Fibroblast of villous mesenchyme (primary cell): ENCODE results near the gene ITIH5. TPM values are rescaled to one million over a fixed set of nuclear protein-coding genes. Genes with fewer than 3 reads are reported as not detected.

Source experiments
- DNase-seq: peaks from one replicate; pipeline ENCODE4 v3.0.0-alpha.2; 2010; ENCODE audit warnings: low read depth
- H3K4me3 ChIP-seq: 2 replicates; pipeline ENCODE4 v1.5.1; 2011; ENCODE audit warnings: low read depth, mild to moderate bottlenecking, low read length
- total RNA-seq: library from RNA; depleted of rRNA; stranded (reverse); fragments of >200 nt; gene quantifications from 2 replicates; pipeline ENCODE4 v1.2.3, GENCODE V29; 2012
- TF ChIP-seq, protein P1 (sequence below): IDR thresholded peaks from 2 replicates; pipeline ENCODE4 v1.5.1; 2012; ENCODE audit warnings: low read depth, mild to moderate bottlenecking, low read length; ENCODE audit not compliant: insufficient read depth

Gene ITIH5
- total RNA-seq, 1 donor, result 0.43 TPM

DNA sequence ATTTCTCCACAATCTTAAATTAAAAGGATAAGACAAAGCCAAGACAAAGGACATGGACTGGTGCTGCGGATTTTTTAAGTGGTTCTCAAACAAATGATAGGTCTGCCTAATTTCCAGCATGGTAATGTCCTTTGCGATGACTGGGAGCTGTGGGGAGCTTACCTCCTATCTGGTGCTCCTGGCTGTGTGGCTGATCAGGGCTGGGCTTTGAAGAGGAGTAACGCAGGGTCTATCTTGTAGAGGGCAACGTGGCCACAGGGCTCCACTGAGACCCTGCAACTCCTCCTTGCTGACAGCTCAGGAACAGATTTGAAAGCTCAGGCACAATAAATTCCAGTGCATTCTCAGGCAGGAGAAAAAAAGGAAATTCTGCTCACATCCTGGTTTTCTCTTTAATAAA, 152.8 kb downstream of the ITIH5 start:
- DNase-seq, result no peak
- TF ChIP-seq, protein P1, sequence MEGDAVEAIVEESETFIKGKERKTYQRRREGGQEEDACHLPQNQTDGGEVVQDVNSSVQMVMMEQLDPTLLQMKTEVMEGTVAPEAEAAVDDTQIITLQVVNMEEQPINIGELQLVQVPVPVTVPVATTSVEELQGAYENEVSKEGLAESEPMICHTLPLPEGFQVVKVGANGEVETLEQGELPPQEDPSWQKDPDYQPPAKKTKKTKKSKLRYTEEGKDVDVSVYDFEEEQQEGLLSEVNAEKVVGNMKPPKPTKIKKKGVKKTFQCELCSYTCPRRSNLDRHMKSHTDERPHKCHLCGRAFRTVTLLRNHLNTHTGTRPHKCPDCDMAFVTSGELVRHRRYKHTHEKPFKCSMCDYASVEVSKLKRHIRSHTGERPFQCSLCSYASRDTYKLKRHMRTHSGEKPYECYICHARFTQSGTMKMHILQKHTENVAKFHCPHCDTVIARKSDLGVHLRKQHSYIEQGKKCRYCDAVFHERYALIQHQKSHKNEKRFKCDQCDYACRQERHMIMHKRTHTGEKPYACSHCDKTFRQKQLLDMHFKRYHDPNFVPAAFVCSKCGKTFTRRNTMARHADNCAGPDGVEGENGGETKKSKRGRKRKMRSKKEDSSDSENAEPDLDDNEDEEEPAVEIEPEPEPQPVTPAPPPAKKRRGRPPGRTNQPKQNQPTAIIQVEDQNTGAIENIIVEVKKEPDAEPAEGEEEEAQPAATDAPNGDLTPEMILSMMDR, result no peak
- H3K4me3 ChIP-seq, result no peak overlapping the region

DNA sequence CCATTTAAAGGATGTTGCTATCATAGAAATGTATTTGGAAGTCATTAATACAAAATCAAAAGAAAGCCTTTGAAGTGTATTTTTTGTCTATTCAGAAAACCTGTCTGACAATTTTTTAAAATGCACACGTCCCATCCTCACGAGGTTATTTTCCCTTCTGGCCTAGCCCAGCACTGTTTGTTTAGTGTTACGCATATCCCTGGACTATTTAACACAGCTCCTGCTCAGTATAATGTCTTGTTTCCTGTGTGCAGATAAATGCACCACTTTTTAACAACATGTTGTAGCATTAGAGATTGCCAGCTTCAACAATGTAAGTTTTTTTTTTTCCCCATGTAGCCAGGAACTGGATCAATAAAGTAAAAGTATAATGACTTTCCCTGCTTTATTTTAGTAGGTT, 153.3 kb downstream of the ITIH5 start:
- TF ChIP-seq, protein P1, result no peak
- no peak overlapping the region for H3K4me3 ChIP-seq
- no peak for DNase-seq

DNA sequence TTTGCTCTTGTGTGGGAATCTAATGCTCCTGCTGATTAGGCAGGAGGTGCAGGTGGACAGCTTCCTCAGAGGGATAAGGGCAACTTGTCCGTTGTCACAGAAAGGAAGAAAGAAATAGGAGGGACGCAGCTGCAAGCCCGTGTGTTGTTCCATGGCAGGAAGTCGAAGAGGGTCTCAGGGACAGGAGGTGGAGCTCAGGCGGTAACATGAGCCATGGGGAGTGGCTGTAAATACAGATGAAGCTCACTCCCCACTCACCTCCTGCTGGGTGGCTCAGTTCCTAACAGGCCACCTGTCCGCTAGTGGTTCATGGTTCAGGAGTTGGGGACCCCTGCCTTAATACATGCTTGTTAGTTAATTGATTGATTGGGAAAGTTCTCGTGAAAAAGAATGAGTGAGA, 154.3 kb downstream of the ITIH5 start:
- no peak overlapping the region for H3K4me3 ChIP-seq
- DNase-seq, result no peak
- TF ChIP-seq, protein P1, result no peak

- no peak overlapping the region for H3K4me3 ChIP-seq
- DNase-seq, result no peak
- TF ChIP-seq, protein P1, result no peak
These were observed 155.2 kb downstream of the ITIH5 start for GRCh38 chr10:7511612-7512011.

Other genes with a start within 250 kb of the ITIH5 start
- not detected in 2 replicates for gene ITIH2, start 36.4 kb upstream of the ITIH5 start, total RNA-seq
- 6.1 and 9.5 TPM in 2 replicates for gene KIN, start 121.0 kb upstream of the ITIH5 start, total RNA-seq
- 235 and 265 TPM in 2 replicates for gene ATP5F1C, start 121.2 kb upstream of the ITIH5 start, total RNA-seq
- 2.2 and 2.3 TPM in 2 replicates for gene TAF3, start 151.5 kb upstream of the ITIH5 start, total RNA-seq